Mucosa of stomach (tissue), 1 donor: ENCODE results near the gene GFPT2.

Experiments
- H3K27me3 ChIP-seq: one replicate; pipeline ENCODE4 v1.7.0; 2013; ENCODE audit warnings: mild to moderate bottlenecking, low read length; ENCODE audit not compliant: control insufficient read depth, insufficient read depth
- H3K36me3 ChIP-seq: one replicate; pipeline ENCODE4 v1.7.0; 2013; ENCODE audit warnings: low read length; ENCODE audit not compliant: control insufficient read depth, insufficient read depth
- H3K4me1 ChIP-seq: one replicate; pipeline ENCODE4 v1.7.0; 2013; ENCODE audit warnings: mild to moderate bottlenecking, low read length; ENCODE audit not compliant: control insufficient read depth, insufficient read depth
- H3K4me3 ChIP-seq: one replicate; pipeline ENCODE4 v1.7.0; 2013; ENCODE audit warnings: low read length
- H3K9ac ChIP-seq: one replicate; pipeline ENCODE4 v1.7.0; 2013; ENCODE audit warnings: mild to moderate bottlenecking, low read length, moderate library complexity
- H3K9me3 ChIP-seq: one replicate; pipeline ENCODE4 v1.7.0; 2013; ENCODE audit warnings: mild to moderate bottlenecking, low read length, moderate library complexity; ENCODE audit not compliant: control insufficient read depth
- donor health status: Pancreatic carcinoma.

GFPT2 gene

GRCh38 chr5:180353048-180353979, at the start of gene GFPT2:
TSS of gene GFPT2 (minus strand) at chr5:180353336. CDS start at chr5:180353217, 119 bp downstream.
- Histone ChIP-seq H3K4me3 (no peak within 1 kb of the TSS), H3K9ac (no peak within 1 kb of the TSS), H3K36me3 (no peaks in the 10 kb centered on the region), H3K27me3 (peaks cover 44% of the 10 kb centered on the region), H3K9me3 (no peaks in the 10 kb centered on the region), H3K4me1 (no peaks in the 10 kb centered on the region)

GRCh38 chr5:180402716-180403115, 49.6 kb upstream of the GFPT2 start:
- Histone ChIP-seq H3K36me3 (no peaks in the 10 kb centered on the region), H3K4me1 (no peaks in the 10 kb centered on the region), H3K9ac (no peak overlapping the region), H3K27me3 (no peaks in the 10 kb centered on the region), H3K4me3 (no peak overlapping the region), H3K9me3 (no peaks in the 10 kb centered on the region)

GRCh38 chr5:180401229-180401907, 48.2 kb upstream of the GFPT2 start:
- no peak overlapping the region for H3K4me3 ChIP-seq
- no peaks in the 10 kb centered on the region for H3K36me3 ChIP-seq
- no peaks in the 10 kb centered on the region for H3K9me3 ChIP-seq
- H3K4me1 ChIP-seq: no peaks in the 10 kb centered on the region
- H3K27me3 ChIP-seq: no peaks in the 10 kb centered on the region
- no peak overlapping the region for H3K9ac ChIP-seq

GRCh38 chr5:180400416-180400815, 47.3 kb upstream of the GFPT2 start:
- Histone ChIP-seq H3K9me3 (no peaks in the 10 kb centered on the region), H3K36me3 (no peaks in the 10 kb centered on the region), H3K9ac (no peak overlapping the region), H3K4me1 (no peaks in the 10 kb centered on the region), H3K4me3 (no peak overlapping the region), H3K27me3 (no peaks in the 10 kb centered on the region)

- no peaks in the 10 kb centered on the region for H3K36me3 ChIP-seq
- no peaks in the 10 kb centered on the region for H3K27me3 ChIP-seq
- H3K9ac ChIP-seq: no peak overlapping the region
- no peak overlapping the region for H3K4me3 ChIP-seq
- H3K4me1 ChIP-seq: no peaks in the 10 kb centered on the region
- H3K9me3 ChIP-seq: no peaks in the 10 kb centered on the region
Measured at GRCh38 chr5:180399401-180400215, 46.5 kb upstream of the GFPT2 start.

- no peaks in the 10 kb centered on the region for H3K36me3 ChIP-seq
- no peaks in the 10 kb centered on the region for H3K9me3 ChIP-seq
- H3K9ac ChIP-seq: no peak overlapping the region
- no peak overlapping the region for H3K4me3 ChIP-seq
- H3K4me1 ChIP-seq: no peaks in the 10 kb centered on the region
- H3K27me3 ChIP-seq: no peaks in the 10 kb centered on the region
Measured at GRCh38 chr5:180396926-180397325, 43.8 kb upstream of the GFPT2 start.

- Histone ChIP-seq H3K36me3 (no peaks in the 10 kb centered on the region), H3K27me3 (no peaks in the 10 kb centered on the region), H3K9me3 (no peaks in the 10 kb centered on the region), H3K9ac (no peak overlapping the region), H3K4me3 (no peak overlapping the region), H3K4me1 (no peaks in the 10 kb centered on the region)
Measured at GRCh38 chr5:180395540-180396274, 42.6 kb upstream of the GFPT2 start.

- no peak overlapping the region for H3K9ac ChIP-seq
- no peaks in the 10 kb centered on the region for H3K9me3 ChIP-seq
- H3K4me3 ChIP-seq: no peak overlapping the region
- no peaks in the 10 kb centered on the region for H3K4me1 ChIP-seq
- no peaks in the 10 kb centered on the region for H3K36me3 ChIP-seq
- H3K27me3 ChIP-seq: no peaks in the 10 kb centered on the region
Measured at GRCh38 chr5:180394031-180394636, 41.0 kb upstream of the GFPT2 start.

- no peaks in the 10 kb centered on the region for H3K27me3 ChIP-seq
- H3K36me3 ChIP-seq: no peaks in the 10 kb centered on the region
- no peaks in the 10 kb centered on the region for H3K4me1 ChIP-seq
- H3K9ac ChIP-seq: no peak overlapping the region
- no peak overlapping the region for H3K4me3 ChIP-seq
- no peaks in the 10 kb centered on the region for H3K9me3 ChIP-seq
Measured at GRCh38 chr5:180391276-180391675, 38.1 kb upstream of the GFPT2 start.

GRCh38 chr5:180390441-180391190, 37.5 kb upstream of the GFPT2 start:
- Histone ChIP-seq H3K27me3 (no peaks in the 10 kb centered on the region), H3K36me3 (no peaks in the 10 kb centered on the region), H3K9ac (no peak overlapping the region), H3K4me1 (no peaks in the 10 kb centered on the region), H3K4me3 (no peak overlapping the region), H3K9me3 (no peaks in the 10 kb centered on the region)
